IMR-90 (cell line): ENCODE data around the gene RHBDF2. TPM values are rescaled to one million over a fixed set of nuclear protein-coding genes. Genes with fewer than 3 reads are reported as not detected.
A peak's percentile ranks its signal among the peaks of the same experiment; 100 is the strongest.

Experiments used
- NFE2L2 ChIP-seq: fragments of 150-350 bp; IDR thresholded peaks from 2 replicates; pipeline ENCODE4 v1.6.1; 2016; ENCODE audit warnings: low read depth, mild to moderate bottlenecking, low read length
- RFX5 ChIP-seq: IDR thresholded peaks from 2 replicates; pipeline ENCODE4 v1.8.0; 2012; ENCODE audit warnings: low read depth, mild to moderate bottlenecking, low read length, moderate library complexity
- USF2 ChIP-seq: fragments of 150-350 bp; IDR thresholded peaks from 2 replicates; pipeline ENCODE4 v1.6.1; 2017; ENCODE audit warnings: mild to moderate bottlenecking, antibody characterized with exemption, low read length, low read depth
- polyA plus RNA-seq, 3 experiments: library from polyadenylated mRNA; depleted of rRNA; stranded (reverse); fragments of >200 nt; gene quantifications; 2 replicates each; pipeline ENCODE4 v1.2.3, GENCODE V29; 2012; ENCODE audit warnings: low replicate concordance in 1 of 3
- total RNA-seq: library from RNA; depleted of rRNA; stranded (reverse); fragments of >200 nt; gene quantifications from 2 replicates; pipeline ENCODE4 v1.2.3, GENCODE V29; 2012

Gene RHBDF2
- total and polyA plus RNA-seq, 2 of the 4 experiments (the other 2 are of a cell fraction) = 1.3 to 8.3 TPM

- TF ChIP-seq USF2 = 0 out of 2 replicates have a peak, but pooled peaks have one; percentile 2
- no peak for TF ChIP-seq RFX5
- no peak for TF ChIP-seq NFE2L2
Observed at GRCh38 chr17:76529224-76530094, 28.2 kb upstream of the RHBDF2 start (continued).
